Vagina (tissue), 2 donors: Measurements from ENCODE around the gene DAND5. TPM values are rescaled to one million over a fixed set of nuclear protein-coding genes. Genes with fewer than 3 reads are reported as not detected.
A peak's percentile ranks its signal among the peaks of the same experiment; 100 is the strongest.

Experiments used
- DNase-seq, 2 donors: peaks; one replicate each; pipeline ENCODE4 v3.0.0-alpha.2; 2017; ENCODE audit errors: extremely low spot score in 2 of 2
- H3K27ac ChIP-seq: fragments of 200-600 bp; sonication (generic); one replicate; pipeline ENCODE4 v1.5.1; 2019
- H3K27me3 ChIP-seq: fragments of 200-600 bp; sonication (generic); one replicate; pipeline ENCODE4 v1.5.1; 2019
- H3K36me3 ChIP-seq, 2 donors: fragments of 200-600 bp; sonication (generic); one replicate each; pipeline ENCODE4 v1.5.1; 2017 to 2019
- H3K4me1 ChIP-seq: fragments of 200-600 bp; sonication (generic); one replicate; pipeline ENCODE4 v1.5.1; 2019
- H3K4me3 ChIP-seq, 2 donors: fragments of 200-600 bp; sonication (generic); 1 replicate in 1 of 2; 2 replicates in 1 of 2; pipeline ENCODE4 v1.5.1; 2016 to 2019
- H3K9me3 ChIP-seq: fragments of 200-600 bp; sonication (generic); one replicate; pipeline ENCODE4 v1.5.1; 2019
- CTCF ChIP-seq, 3 experiments: fragments of 450-650 bp in 2 of 3; fragments of 200-600 bp in 1 of 3; sonication (generic) in 1 of 3; IDR thresholded peaks; one replicate each; pipeline ENCODE4 v1.5.1; 2017 to 2019; ENCODE audit warnings: antibody characterized with exemption in 3 of 3, mild to moderate bottlenecking in 2 of 3, moderate library complexity in 2 of 3
- POLR2A ChIP-seq, 2 donors: fragments of 450-650 bp; IDR thresholded peaks; one replicate each; pipeline ENCODE4 v1.6.1; 2017; ENCODE audit warnings: antibody characterized with exemption in 2 of 2, mild to moderate bottlenecking in 2 of 2, moderate library complexity in 2 of 2
- POLR2AphosphoS5 ChIP-seq, 2 donors: sonication (generic); formaldehyde crosslinking; IDR thresholded peaks; one replicate each; pipeline ENCODE4 v1.9.0; 2017; ENCODE audit warnings: antibody characterized with exemption in 2 of 2, mild to moderate bottlenecking in 2 of 2, low read depth in 1 of 2; ENCODE audit not compliant: insufficient read depth in 1 of 2
- intact Hi-C: fragments of 100-400 bp; cut with DNase I; formaldehyde crosslinking; loops from one replicate; pipeline ENCODE4 v1.15.1; 2023
- total RNA-seq: library from RNA; depleted of rRNA; stranded (reverse); fragments of >200 nt; gene quantifications from one replicate; pipeline ENCODE4 v1.2.3, GENCODE V29; 2016

DAND5 gene
- total RNA-seq, 1 donor from 2014 or later = not detected

GRCh38 chr19:13012390-13012689, 43.0 kb downstream of the DAND5 start:
- intact Hi-C loops = no loop called here
- Histone ChIP-seq H3K27me3 (no peaks in the 10 kb centered on the region), H3K4me3 (peak overlapping the region; percentile 47 to 50), H3K9me3 (no peaks in the 10 kb centered on the region), H3K36me3 (no peaks in the 10 kb centered on the region), H3K4me1 (peaks cover 97% of the 10 kb centered on the region), H3K27ac (peak overlapping the region; percentile 99)
- TF ChIP-seq POLR2A (IDR thresholded peaks at IDR 0.05) = no peak
- no peak for TF ChIP-seq POLR2AphosphoS5 (IDR thresholded peaks at IDR 0.05; ENCODE audit: insufficient read depth in 1 of 2, low read depth in 1 of 2)
- TF ChIP-seq CTCF (IDR thresholded peaks at IDR 0.05) = no peak
- no peak for DNase-seq

GRCh38 chr19:13012690-13013608, 43.6 kb downstream of the DAND5 start:
- peak; percentile 51 to 90 for TF ChIP-seq POLR2AphosphoS5 (IDR thresholded peaks at IDR 0.05; ENCODE audit: insufficient read depth in 1 of 2, low read depth in 1 of 2)
- no peak for TF ChIP-seq POLR2A (IDR thresholded peaks at IDR 0.05)
- TF ChIP-seq CTCF (IDR thresholded peaks at IDR 0.05) = no peak
- Histone ChIP-seq H3K4me1 (peaks cover 97% of the 10 kb centered on the region), H3K27ac (peak overlapping the region; percentile 99), H3K9me3 (no peaks in the 10 kb centered on the region), H3K36me3 (no peaks in the 10 kb centered on the region), H3K4me3 (peak overlapping the region; percentile 47 to 50), H3K27me3 (no peaks in the 10 kb centered on the region)
- no peak for DNase-seq
- intact Hi-C loops = no loop called here

GRCh38 chr19:13013649-13014048, 44.3 kb downstream of the DAND5 start:
- Histone ChIP-seq H3K4me3 (peak overlapping the region; percentile 47 to 50), H3K27me3 (no peaks in the 10 kb centered on the region), H3K9me3 (no peaks in the 10 kb centered on the region), H3K4me1 (peaks cover 97% of the 10 kb centered on the region), H3K27ac (peak overlapping the region; percentile 99), H3K36me3 (no peaks in the 10 kb centered on the region)
- intact Hi-C loops = no loop called here
- DNase-seq = no peak
- TF ChIP-seq POLR2AphosphoS5 (IDR thresholded peaks at IDR 0.05; ENCODE audit: insufficient read depth in 1 of 2, low read depth in 1 of 2) (no peak), POLR2A (IDR thresholded peaks at IDR 0.05) (no peak), CTCF (IDR thresholded peaks at IDR 0.05) (no peak)

- Histone ChIP-seq H3K27ac (peak overlapping the region; percentile 99), H3K4me1 (peaks cover 97% of the 10 kb centered on the region), H3K4me3 (peak overlapping the region; percentile 47 to 50), H3K9me3 (no peaks in the 10 kb centered on the region), H3K36me3 (no peaks in the 10 kb centered on the region), H3K27me3 (no peaks in the 10 kb centered on the region)
- no peak for DNase-seq
- TF ChIP-seq CTCF (IDR thresholded peaks at IDR 0.05) = no peak
- TF ChIP-seq POLR2A (IDR thresholded peaks at IDR 0.05) = no peak
- TF ChIP-seq POLR2AphosphoS5 (IDR thresholded peaks at IDR 0.05; ENCODE audit: insufficient read depth in 1 of 2, low read depth in 1 of 2) = no peak
- intact Hi-C loops = no loop called here
These were observed 44.9 kb downstream of the DAND5 start for GRCh38 chr19:13014101-13014920.
